Fibroblast of mammary gland (primary cell): ENCODE results near the gene TMEM247.

Experiments
- DNase-seq: peaks from one replicate; pipeline ENCODE4 v3.0.0-alpha.2; 2010; ENCODE audit warnings: low read depth
- H3K4me3 ChIP-seq: 2 replicates; pipeline ENCODE4 v1.5.1; 2011; ENCODE audit warnings: low read depth, mild to moderate bottlenecking, low read length, moderate library complexity; ENCODE audit not compliant: control insufficient read depth
- CTCF ChIP-seq: conservative IDR thresholded peaks from 2 replicates; pipeline ENCODE4 v1.5.1; 2011; ENCODE audit warnings: low read depth, low read length, inconsistent platforms; ENCODE audit not compliant: control insufficient read depth, insufficient read depth

TMEM247 gene

GRCh38 chr2:46498681-46499080 is 19.3 kb downstream of the TMEM247 start:
- TF ChIP-seq CTCF = no peak
- no peak for DNase-seq
- H3K4me3 ChIP-seq = no peak overlapping the region

- H3K4me3 ChIP-seq = peak overlapping the region; percentile 64
- TF ChIP-seq CTCF = no peak
- DNase-seq = no peak
Measured at GRCh38 chr2:46499392-46499785, 20.0 kb downstream of the TMEM247 start.

GRCh38 chr2:46500801-46501200 is 21.4 kb downstream of the TMEM247 start:
- DNase-seq = no peak
- no peak overlapping the region for H3K4me3 ChIP-seq
- no peak for TF ChIP-seq CTCF

GRCh38 chr2:46502291-46502885 is 23.0 kb downstream of the TMEM247 start:
- no peak overlapping the region for H3K4me3 ChIP-seq
- DNase-seq = no peak
- TF ChIP-seq CTCF = no peak

- H3K4me3 ChIP-seq = no peak overlapping the region
- no peak for DNase-seq
- TF ChIP-seq CTCF = no peak
Measured at GRCh38 chr2:46503686-46504085, 24.3 kb downstream of the TMEM247 start.

GRCh38 chr2:46504221-46504620 is 24.9 kb downstream of the TMEM247 start:
- DNase-seq = no peak
- TF ChIP-seq CTCF = no peak
- H3K4me3 ChIP-seq = no peak overlapping the region
